ENCODE data around the gene MYO10. TPM values are rescaled to one million over a fixed set of nuclear protein-coding genes. Genes with fewer than 3 reads are reported as not detected.

Gene MYO10
- total and polyA plus RNA-seq, 2 of the 8 experiments (the other 6 are each of a cell fraction or from before 2014, with no cell fraction given), result 21.5 to 107 TPM

DNA sequence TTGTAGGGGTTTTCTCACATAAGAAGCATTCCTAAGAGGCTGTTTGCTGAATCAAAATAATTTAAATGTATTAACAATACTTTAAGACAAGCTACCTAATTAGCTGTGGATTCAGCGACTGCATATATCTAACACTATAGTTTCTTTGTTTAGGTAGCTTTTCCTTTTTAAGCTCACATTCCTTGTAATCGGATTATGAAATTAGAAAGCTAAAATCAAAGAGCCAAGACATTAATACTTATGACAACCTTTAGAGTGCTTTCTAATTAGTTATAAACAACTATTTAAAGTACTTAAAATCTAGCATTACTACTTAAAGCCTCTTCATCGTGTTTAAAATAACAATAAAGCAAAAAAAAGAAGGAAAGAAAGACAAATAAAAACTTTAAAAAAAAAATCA lies 182.0 kb downstream of the MYO10 start (continued):
- TF ChIP-seq HDAC6 (IDR thresholded peaks at IDR 0.05; ENCODE audit: low read depth, low read length), result no peak
- TF ChIP-seq CEBPB (IDR thresholded peaks at IDR 0.05; ENCODE audit: low read depth, low read length), result no peak
- TF ChIP-seq BCL11A (IDR thresholded peaks at IDR 0.05; ENCODE audit: low read depth in 2 of 2, low read length in 2 of 2), result no peak
- TF ChIP-seq RNF2 (IDR thresholded peaks at IDR 0.05; ENCODE audit: borderline replicate concordance, low read depth, low read length, missing control alignments, poor library complexity, severe bottlenecking), result no peak
- no peak for TF ChIP-seq POU5F1 (IDR thresholded peaks at IDR 0.05; ENCODE audit: low read depth, low read length)
- no peak for TF ChIP-seq SRF (IDR thresholded peaks at IDR 0.05; ENCODE audit: low read depth, low read length)
- TF ChIP-seq SP2 (IDR thresholded peaks at IDR 0.05; ENCODE audit: low read length), result no peak
- TF ChIP-seq TCF12 (IDR thresholded peaks at IDR 0.05; ENCODE audit: low read depth, low read length), result no peak
- no peak for TF ChIP-seq GTF2F1 (IDR thresholded peaks at IDR 0.05; ENCODE audit: borderline replicate concordance, low read depth, low read length)
- TF ChIP-seq ZNF274 (IDR thresholded peaks at IDR 0.05; ENCODE audit: borderline replicate concordance, extremely low read depth, low read length), result no peak
- no peak for TF ChIP-seq SUZ12 (IDR thresholded peaks at IDR 0.05; ENCODE audit: low read length)
